ENCODE results near the gene PEX6. TPM values are rescaled to one million over a fixed set of nuclear protein-coding genes. Genes with fewer than 3 reads are reported as not detected.

The PEX6 gene
- polyA plus RNA-seq, 2 of the 4 experiments (the other 2 are of a cell fraction) = 4.6 to 8.6 TPM

DNA sequence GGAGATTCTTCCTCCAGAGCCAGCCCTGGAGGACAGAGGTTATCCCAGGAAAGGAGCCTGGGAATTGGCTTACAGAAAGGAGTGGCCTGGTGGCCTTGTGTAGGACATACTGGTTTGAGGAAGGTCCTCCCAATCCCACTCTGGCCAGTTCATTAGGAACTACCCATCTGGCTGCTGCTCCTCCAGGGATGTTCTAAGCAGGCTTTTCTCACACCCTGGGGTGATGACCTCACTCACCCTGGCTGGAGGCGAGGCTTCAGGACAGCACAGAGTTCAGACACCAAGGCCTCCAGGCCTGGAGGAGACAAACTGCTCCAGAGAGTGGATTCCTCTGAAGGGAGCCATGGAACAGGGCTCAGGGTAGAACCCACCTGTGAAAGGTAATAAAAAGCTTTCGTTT is 9.6 kb downstream of the PEX6 start:
- ChIA-PET CTCF (interaction anchor here (0.7 to 1.5 kb wide), 3 partner anchors 10 to 174 kb away, joined by 3 to 4 read pairs (median 3); partner anchors contain the start of genes CNPY3 and PEX6), POLR2A (no interaction called here)
- Histone ChIP-seq H3K27ac (no peak overlapping the region), H3K4me2 (no peak overlapping the region), H3K9me3 (no peaks in the 10 kb centered on the region), H3K4me3 (no peak overlapping the region), H3K4me1 (peaks cover 20% of the 10 kb centered on the region)
- no peak for TF ChIP-seq EHMT2 (IDR thresholded peaks at IDR 0.05; ENCODE audit: low read depth)
- TF ChIP-seq, protein P1, sequence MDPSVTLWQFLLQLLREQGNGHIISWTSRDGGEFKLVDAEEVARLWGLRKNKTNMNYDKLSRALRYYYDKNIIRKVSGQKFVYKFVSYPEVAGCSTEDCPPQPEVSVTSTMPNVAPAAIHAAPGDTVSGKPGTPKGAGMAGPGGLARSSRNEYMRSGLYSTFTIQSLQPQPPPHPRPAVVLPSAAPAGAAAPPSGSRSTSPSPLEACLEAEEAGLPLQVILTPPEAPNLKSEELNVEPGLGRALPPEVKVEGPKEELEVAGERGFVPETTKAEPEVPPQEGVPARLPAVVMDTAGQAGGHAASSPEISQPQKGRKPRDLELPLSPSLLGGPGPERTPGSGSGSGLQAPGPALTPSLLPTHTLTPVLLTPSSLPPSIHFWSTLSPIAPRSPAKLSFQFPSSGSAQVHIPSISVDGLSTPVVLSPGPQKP (IDR thresholded peaks at IDR 0.05; ENCODE audit: low read depth, low read length) = no peak
- TF ChIP-seq, protein P2, sequence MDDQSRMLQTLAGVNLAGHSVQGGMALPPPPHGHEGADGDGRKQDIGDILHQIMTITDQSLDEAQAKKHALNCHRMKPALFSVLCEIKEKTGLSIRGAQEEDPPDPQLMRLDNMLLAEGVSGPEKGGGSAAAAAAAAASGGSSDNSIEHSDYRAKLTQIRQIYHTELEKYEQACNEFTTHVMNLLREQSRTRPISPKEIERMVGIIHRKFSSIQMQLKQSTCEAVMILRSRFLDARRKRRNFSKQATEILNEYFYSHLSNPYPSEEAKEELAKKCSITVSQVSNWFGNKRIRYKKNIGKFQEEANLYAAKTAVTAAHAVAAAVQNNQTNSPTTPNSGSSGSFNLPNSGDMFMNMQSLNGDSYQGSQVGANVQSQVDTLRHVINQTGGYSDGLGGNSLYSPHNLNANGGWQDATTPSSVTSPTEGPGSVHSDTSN (IDR thresholded peaks at IDR 0.05) = no peak
- TF ChIP-seq CBX8 (IDR thresholded peaks at IDR 0.05) = no peak
- TF ChIP-seq, protein P3, sequence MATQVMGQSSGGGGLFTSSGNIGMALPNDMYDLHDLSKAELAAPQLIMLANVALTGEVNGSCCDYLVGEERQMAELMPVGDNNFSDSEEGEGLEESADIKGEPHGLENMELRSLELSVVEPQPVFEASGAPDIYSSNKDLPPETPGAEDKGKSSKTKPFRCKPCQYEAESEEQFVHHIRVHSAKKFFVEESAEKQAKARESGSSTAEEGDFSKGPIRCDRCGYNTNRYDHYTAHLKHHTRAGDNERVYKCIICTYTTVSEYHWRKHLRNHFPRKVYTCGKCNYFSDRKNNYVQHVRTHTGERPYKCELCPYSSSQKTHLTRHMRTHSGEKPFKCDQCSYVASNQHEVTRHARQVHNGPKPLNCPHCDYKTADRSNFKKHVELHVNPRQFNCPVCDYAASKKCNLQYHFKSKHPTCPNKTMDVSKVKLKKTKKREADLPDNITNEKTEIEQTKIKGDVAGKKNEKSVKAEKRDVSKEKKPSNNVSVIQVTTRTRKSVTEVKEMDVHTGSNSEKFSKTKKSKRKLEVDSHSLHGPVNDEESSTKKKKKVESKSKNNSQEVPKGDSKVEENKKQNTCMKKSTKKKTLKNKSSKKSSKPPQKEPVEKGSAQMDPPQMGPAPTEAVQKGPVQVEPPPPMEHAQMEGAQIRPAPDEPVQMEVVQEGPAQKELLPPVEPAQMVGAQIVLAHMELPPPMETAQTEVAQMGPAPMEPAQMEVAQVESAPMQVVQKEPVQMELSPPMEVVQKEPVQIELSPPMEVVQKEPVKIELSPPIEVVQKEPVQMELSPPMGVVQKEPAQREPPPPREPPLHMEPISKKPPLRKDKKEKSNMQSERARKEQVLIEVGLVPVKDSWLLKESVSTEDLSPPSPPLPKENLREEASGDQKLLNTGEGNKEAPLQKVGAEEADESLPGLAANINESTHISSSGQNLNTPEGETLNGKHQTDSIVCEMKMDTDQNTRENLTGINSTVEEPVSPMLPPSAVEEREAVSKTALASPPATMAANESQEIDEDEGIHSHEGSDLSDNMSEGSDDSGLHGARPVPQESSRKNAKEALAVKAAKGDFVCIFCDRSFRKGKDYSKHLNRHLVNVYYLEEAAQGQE (IDR thresholded peaks at IDR 0.05) = no peak
- TF ChIP-seq NR3C1 (IDR thresholded peaks at IDR 0.05) = no peak
- no peak for TF ChIP-seq MYC (IDR thresholded peaks at IDR 0.05; ENCODE audit: borderline replicate concordance, low read length)
- no peak for TF ChIP-seq BHLHE40 (IDR thresholded peaks at IDR 0.05; ENCODE audit: low read depth, low read length)
- no peak for TF ChIP-seq CEBPB (IDR thresholded peaks at IDR 0.05)
- TF ChIP-seq RNF2 (IDR thresholded peaks at IDR 0.05; ENCODE audit: borderline replicate concordance, low read depth) = no peak
- TF ChIP-seq PHF8 (IDR thresholded peaks at IDR 0.05; ENCODE audit: borderline replicate concordance, low read depth) = no peak
- TF ChIP-seq JUN (IDR thresholded peaks at IDR 0.05) = no peak
- TF ChIP-seq ZNF302 (CRISPR knock-in tag; IDR thresholded peaks at IDR 0.05) = no peak
- no peak for TF ChIP-seq FOSB (CRISPR knock-in tag; IDR thresholded peaks at IDR 0.05)
- TF ChIP-seq, protein P4, sequence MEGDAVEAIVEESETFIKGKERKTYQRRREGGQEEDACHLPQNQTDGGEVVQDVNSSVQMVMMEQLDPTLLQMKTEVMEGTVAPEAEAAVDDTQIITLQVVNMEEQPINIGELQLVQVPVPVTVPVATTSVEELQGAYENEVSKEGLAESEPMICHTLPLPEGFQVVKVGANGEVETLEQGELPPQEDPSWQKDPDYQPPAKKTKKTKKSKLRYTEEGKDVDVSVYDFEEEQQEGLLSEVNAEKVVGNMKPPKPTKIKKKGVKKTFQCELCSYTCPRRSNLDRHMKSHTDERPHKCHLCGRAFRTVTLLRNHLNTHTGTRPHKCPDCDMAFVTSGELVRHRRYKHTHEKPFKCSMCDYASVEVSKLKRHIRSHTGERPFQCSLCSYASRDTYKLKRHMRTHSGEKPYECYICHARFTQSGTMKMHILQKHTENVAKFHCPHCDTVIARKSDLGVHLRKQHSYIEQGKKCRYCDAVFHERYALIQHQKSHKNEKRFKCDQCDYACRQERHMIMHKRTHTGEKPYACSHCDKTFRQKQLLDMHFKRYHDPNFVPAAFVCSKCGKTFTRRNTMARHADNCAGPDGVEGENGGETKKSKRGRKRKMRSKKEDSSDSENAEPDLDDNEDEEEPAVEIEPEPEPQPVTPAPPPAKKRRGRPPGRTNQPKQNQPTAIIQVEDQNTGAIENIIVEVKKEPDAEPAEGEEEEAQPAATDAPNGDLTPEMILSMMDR (IDR thresholded peaks at IDR 0.05) = no peak
- no peak for TF ChIP-seq SMC3 (IDR thresholded peaks at IDR 0.05)
- TF ChIP-seq HOXB5 (CRISPR knock-in tag; IDR thresholded peaks at IDR 0.05) = no peak
- FAIRE-seq = no peak
- no peak for ATAC-seq
- WGBS (ENCODE audit: missing lambda C conversion rate) = 83% methylated on average over 2 of the region's 2 CpGs
- no peak for DNase-seq (ENCODE audit: low read depth in 1 of 2, low spot score in 1 of 2)

DNA sequence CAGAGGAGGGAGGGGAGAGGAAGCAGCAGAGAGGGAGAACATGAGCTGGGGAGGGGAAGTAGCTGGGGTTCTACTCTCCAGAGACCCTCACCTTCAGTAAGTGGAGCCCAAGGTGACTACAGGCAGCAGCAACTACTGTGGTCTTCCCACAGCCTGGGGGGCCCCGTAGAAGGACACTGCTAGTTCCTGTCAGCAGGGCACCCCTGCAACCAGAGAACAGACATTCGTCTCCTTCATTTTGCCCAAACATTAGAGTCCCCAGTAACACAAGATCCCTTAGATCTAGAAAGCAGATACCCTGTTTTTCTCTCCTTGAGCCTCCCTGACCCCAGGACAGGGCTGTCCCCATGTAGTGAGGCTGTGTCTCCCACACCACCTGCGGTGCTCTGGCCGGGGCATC is 10.2 kb downstream of the PEX6 start:
- CTCF ChIA-PET = interaction anchor here (1.2 kb wide), 1 partner anchor 175 kb away, joined by 3 read pairs; no protein-coding TSS in a partner anchor
- no peaks in the 10 kb centered on the region for H3K9me3 ChIP-seq
- H3K4me2 ChIP-seq = no peak overlapping the region
- 86% methylated on average over 4 of the region's 4 CpGs for WGBS (ENCODE audit: missing lambda C conversion rate)
- TF ChIP-seq POLR2A (IDR thresholded peaks at IDR 0.05; ENCODE audit: low read length) (no peak), ZSCAN20 (CRISPR knock-in tag; IDR thresholded peaks at IDR 0.05) (no peak), RARB (CRISPR knock-in tag; IDR thresholded peaks at IDR 0.05) (no peak), BHLHE40 (IDR thresholded peaks at IDR 0.05; ENCODE audit: low read depth, low read length) (no peak), PHF8 (IDR thresholded peaks at IDR 0.05; ENCODE audit: borderline replicate concordance, low read depth) (no peak), RFX5 (IDR thresholded peaks at IDR 0.05) (no peak), NPAS2 (CRISPR knock-in tag; IDR thresholded peaks at IDR 0.05; ENCODE audit: borderline replicate concordance) (no peak), HOXB5 (CRISPR knock-in tag; IDR thresholded peaks at IDR 0.05) (no peak), ZNF302 (CRISPR knock-in tag; IDR thresholded peaks at IDR 0.05) (no peak)
- TF ChIP-seq, protein P5, sequence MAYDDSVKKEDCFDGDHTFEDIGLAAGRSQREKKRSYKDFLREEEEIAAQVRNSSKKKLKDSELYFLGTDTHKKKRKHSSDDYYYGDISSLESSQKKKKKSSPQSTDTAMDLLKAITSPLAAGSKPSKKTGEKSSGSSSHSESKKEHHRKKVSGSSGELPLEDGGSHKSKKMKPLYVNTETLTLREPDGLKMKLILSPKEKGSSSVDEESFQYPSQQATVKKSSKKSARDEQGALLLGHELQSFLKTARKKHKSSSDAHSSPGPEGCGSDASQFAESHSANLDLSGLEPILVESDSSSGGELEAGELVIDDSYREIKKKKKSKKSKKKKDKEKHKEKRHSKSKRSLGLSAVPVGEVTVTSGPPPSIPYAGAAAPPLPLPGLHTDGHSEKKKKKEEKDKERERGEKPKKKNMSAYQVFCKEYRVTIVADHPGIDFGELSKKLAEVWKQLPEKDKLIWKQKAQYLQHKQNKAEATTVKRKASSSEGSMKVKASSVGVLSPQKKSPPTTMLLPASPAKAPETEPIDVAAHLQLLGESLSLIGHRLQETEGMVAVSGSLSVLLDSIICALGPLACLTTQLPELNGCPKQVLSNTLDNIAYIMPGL (CRISPR knock-in tag; IDR thresholded peaks at IDR 0.05; ENCODE audit: borderline replicate concordance) = no peak
- TF ChIP-seq, protein P4 (IDR thresholded peaks at IDR 0.05) = no peak
- TF ChIP-seq, protein P2 (IDR thresholded peaks at IDR 0.05) = no peak
- DNase-seq (ENCODE audit: low read depth in 1 of 2, low spot score in 1 of 2) = no peak
- POLR2A ChIA-PET = no interaction called here
- H3K4me1 ChIP-seq = peaks cover 20% of the 10 kb centered on the region
- H3K27ac ChIP-seq = no peak overlapping the region
- no peak for FAIRE-seq
- H3K4me3 ChIP-seq = no peak overlapping the region
- ATAC-seq = no peak
